ENCODE results near the gene PTPRC.

Gene PTPRC

GRCh38 chr1:198622001-198622400, 16.8 kb upstream of the PTPRC start:
- no peak for DNase-seq

GRCh38 chr1:198623752-198624647, 14.8 kb upstream of the PTPRC start:
- no peak for DNase-seq

DNA sequence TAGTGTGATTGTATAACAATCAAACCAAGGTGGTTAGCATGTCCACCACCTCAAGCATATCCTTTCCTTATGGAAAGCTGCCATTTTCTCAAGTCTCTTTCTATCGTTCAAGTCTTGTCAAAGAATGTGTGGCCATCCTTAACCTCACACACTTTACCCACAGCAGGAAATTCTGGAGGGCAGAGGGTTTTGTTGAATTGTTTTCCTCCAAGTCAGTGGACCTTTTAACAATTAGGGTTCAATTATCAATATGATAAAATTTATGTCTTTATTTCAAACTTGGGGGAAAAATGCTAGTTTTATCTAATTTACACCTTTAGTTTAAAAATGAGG, 14.2 kb upstream of the PTPRC start:
- DNase-seq = no peak

DNA sequence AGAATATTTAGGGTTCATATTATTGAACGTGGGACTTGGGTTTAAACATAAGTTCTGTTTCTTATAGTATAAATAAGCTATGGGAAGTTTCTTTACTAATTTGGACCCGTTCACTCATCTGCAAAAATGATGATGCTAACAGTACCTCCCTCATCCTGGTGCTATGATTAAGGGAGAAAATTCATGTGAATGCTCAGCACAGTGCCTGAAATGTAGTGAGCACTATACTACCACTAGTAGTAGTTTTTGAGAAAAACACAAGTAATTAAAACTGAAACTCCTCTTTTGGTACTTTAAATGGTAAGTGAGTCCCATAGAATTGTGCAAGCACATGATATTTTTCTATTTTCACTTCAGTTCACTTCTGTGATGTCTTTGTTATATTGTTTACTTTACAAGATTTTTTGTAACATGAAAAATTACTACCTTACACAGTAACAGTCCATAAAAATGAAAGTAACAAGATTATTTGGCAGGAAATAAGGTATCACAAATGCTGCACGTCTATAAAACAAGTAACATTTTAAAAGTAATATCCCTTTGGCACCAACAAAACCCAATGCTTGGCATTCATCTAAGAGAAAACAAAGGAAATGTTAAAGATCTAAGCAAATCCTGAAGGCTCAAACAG, 11.3 kb upstream of the PTPRC start:
- DNase-seq = no peak

GRCh38 chr1:198628067-198628455, 10.8 kb upstream of the PTPRC start:
- no peak for DNase-seq

GRCh38 chr1:198629610-198630009, 9.2 kb upstream of the PTPRC start:
- no peak for DNase-seq

DNA sequence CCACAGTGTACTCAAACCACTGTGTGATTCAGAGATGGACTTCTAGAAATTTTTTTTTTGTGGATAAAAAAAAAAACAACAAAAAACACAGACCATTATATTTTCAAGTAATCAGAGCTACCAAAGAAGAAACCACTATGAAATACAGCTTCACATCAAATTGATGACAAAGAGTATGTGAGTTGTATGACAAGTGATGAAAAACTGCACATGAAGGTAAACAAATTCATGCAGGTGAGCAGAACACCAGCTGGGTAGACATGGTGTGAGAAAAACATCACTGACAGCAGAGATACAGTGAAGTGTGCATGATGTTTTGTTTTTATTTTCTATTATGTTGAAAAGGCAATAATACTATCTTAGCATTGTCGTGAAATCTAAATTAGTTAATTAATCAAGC, 8.0 kb upstream of the PTPRC start:
- no peak for DNase-seq

- no peak for DNase-seq
These were observed 7.5 kb upstream of the PTPRC start for GRCh38 chr1:198631292-198631691.

DNA sequence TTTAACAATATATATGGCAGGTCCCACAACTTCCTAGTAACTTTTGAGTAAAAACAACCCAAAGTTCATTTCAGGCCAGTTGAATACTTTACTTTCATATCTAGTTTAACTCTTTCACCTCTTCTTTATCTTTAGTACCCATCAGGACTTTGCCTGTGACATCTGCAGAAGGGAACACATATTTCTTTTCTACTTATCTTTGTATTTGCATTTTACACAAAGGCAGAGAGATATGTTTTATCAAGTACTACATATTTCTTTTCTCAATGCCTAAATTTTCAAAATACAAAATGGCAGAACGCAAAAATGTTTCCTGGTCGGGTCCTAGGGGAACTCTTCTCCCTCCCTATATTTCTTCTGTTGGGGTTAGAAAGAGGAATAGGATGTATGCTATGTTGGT, 6.8 kb upstream of the PTPRC start:
- DNase-seq = no peak

GRCh38 chr1:198633675-198634121, 5.1 kb upstream of the PTPRC start:
- no peak for DNase-seq

DNA sequence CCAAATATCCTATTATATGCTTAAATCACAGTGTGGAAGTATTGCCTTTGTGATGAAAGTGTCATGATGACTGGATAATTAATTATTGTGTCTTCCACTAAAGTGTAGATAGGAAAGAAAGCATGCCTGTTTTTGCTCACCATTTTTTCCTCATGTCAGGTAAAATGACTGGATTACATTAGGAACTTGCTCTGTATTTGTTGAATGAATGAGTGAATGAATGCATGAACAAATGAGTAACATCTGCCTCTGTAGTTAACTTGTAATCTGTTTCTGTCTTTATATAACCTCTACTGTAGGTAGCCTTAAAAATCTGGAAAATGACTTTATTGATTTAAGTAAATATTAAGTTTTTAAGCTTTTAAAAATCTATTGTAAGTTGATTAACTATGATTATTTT, 2.9 kb upstream of the PTPRC start:
- DNase-seq = no peak

GRCh38 chr1:198636391-198636790, 2.4 kb upstream of the PTPRC start:
- DNase-seq = no peak

- no peak for DNase-seq
These were observed 1.7 kb upstream of the PTPRC start for GRCh38 chr1:198637157-198637556.

DNA sequence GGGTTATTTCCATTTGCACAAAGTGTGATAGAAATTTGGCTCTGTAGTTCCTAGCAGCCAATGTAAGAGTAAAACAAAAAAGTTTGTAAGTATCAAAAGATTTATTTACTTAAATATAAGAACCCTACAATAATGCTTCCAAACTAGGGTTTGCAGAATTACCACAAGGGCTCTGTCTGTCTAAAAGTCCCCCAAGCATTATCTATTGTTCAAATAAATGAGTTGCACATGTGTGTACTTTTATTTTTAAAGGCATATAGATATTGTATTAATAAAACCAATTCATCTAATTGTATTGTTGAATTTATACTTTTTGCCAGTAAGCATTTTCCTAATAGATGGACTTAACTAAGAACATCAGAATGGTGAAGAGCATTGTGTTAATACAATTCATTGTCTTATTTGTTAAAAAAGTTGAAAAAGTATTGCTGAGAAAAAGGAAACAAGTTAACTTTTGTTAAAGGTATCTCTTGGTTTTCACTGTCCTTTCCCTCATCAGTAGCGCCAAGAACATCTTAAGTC, 863 bp upstream of the PTPRC start:
- DNase-seq = no peak

DNA sequence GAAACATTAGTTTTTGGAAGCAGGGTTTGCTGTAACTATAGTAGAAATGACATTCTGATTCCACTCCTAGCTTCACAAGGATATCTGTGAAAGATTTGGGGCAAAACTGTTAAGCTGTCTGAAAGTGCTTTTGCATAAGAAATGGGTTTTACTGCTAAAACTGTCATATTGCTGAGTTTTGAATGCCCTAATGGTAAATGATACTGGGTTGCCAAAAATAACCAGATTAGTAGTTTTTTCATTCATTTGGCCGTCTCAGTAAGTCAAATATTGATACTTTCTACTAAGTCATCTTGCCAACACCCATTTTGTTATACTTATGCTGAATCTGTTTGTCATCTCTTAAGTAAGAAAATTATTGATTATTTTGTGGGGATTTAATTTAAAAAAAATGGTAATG, 399 bp upstream of the PTPRC start:
- no peak for DNase-seq

DNA sequence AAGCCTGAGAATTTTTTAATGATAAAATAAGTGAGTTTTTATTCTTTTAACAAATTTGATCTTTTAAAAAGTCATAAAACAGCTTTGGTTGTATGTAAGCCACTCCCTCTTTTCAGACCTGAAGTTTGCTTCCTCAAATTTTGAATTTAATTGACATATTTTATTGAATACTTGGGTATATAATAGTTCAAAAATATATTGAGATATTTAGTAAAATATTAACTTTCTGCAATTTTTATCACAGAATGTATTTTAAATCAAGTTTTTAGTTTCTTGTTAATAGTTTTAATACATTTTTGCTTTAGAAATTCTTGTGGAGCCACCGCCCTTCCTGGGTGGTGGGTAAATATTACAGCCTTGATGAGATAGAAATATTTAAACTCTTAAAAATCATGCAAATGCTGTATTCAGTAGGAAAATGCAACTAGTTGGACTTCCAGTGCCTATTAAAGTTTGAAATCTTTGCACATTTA, 867 bp downstream of the PTPRC start:
- DNase-seq = no peak

DNA sequence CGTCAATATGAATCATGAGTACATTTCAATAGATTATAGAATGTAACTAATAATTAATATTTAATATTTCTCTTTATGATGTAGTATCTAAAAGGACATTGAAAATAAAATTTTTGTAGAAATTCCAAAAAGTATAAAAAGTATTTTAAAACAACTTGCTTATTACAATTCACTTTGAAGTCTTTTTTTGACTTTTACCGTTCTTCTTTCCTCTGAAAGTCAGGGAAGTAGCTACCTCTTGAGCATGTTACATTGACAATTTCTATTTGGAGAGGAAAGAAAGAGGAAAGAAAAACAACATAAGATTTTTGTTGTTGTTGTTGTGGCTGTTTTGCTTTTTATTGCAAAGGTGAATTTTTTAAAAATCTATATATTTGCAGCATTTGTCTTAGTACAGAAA, 1.3 kb downstream of the PTPRC start:
- DNase-seq = no peak

DNA sequence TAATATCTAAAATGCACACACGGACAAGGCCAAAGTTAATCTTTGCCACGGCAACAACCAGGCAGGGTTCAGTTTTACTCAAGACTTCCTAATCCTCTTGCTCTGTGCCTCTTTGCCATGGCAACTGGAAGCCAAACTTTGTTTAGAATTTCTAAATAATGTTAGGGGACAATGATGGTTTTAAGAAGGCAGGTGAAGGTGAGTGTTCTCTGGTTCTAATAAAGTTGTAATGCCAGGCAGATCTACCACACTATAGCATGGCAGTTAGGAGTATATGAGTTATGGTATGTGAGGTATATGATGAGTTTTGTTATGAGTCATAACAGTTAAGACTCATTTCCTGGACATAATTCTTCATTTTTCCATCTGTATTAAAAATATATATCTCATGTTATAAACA, 2.7 kb downstream of the PTPRC start:
- no peak for DNase-seq

- no peak for DNase-seq
These were observed 3.3 kb downstream of the PTPRC start for GRCh38 chr1:198641966-198642668.

- no peak for DNase-seq
These were observed 4.1 kb downstream of the PTPRC start for GRCh38 chr1:198642983-198643382.

DNA sequence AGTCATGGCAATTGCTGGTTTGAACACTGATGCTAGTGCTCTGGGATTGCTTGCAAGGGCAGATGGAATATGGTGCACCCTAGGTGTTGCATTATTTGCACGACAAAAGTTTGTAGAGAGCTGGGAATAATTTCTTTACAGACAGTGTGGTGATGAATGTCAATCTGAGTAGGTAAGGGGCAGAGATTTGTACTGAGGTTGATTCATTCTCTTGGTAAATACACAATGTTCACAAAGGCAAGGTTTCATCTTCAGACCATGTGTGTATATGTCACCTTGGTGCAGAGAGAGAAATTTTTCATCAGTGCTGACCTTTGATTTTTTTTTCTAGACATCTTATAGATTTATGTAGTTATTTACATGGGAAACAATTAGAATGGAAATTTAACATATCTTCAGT, 5.0 kb downstream of the PTPRC start:
- DNase-seq = no peak

- no peak for DNase-seq
These were observed 8.2 kb downstream of the PTPRC start for GRCh38 chr1:198647055-198647454.

- no peak for DNase-seq
These were observed 9.8 kb downstream of the PTPRC start for GRCh38 chr1:198648592-198648991.
